Measurements from ENCODE around the gene NELL2. TPM values are rescaled to one million over a fixed set of nuclear protein-coding genes. Genes with fewer than 3 reads are reported as not detected.

Gene NELL2
- total RNA-seq, 1 experiment from 2014 or later: 32.7 TPM

GRCh38 chr12:44484862-44485261 is 391.3 kb downstream of the NELL2 start:
- Histone ChIP-seq H3K23ac (ENCODE audit: insufficient read length, low read depth, low read length) (no peak overlapping the region), H2BK12ac (ENCODE audit: insufficient read length, low read depth, low read length) (no peak overlapping the region), H3K9me3 (ENCODE audit: control insufficient read depth, low read depth, low read length) (peaks cover 5% of the 10 kb centered on the region), H2AK5ac (ENCODE audit: insufficient read length, low read length) (no peak overlapping the region), H3K79me2 (ENCODE audit: insufficient read depth, low read length) (no peaks in the 10 kb centered on the region), H3K4ac (ENCODE audit: low read depth, low read length) (no peak overlapping the region), H2AFZ (ENCODE audit: low read length) (no peak overlapping the region), H3K18ac (ENCODE audit: insufficient read length, low read depth, low read length) (no peak overlapping the region), H3K27me3 (ENCODE audit: insufficient read depth, low read length) (no peaks in the 10 kb centered on the region), H3K79me1 (ENCODE audit: insufficient read depth, low read depth, low read length, poor library complexity, severe bottlenecking) (no peaks in the 10 kb centered on the region), H3K4me2 (ENCODE audit: insufficient read depth, insufficient read length, low read length) (no peak overlapping the region), H2BK5ac (ENCODE audit: insufficient read length, low read length) (no peak overlapping the region), H3K56ac (ENCODE audit: insufficient read length, low read depth, low read length) (no peak overlapping the region), H2BK20ac (ENCODE audit: low read depth, low read length, poor library complexity, severe bottlenecking) (no peak overlapping the region), H4K8ac (replicated peaks; ENCODE audit: insufficient read length, low read depth, low read length) (no peak overlapping the region), H3K27ac (ENCODE audit: insufficient read length, low read depth, low read length) (no peak overlapping the region), H4K5ac (ENCODE audit: insufficient read length, low read depth, low read length) (no peak overlapping the region), H3K23me2 (ENCODE audit: insufficient read length, low read depth, low read length, poor library complexity, severe bottlenecking) (no peaks in the 10 kb centered on the region), H4K91ac (ENCODE audit: insufficient read length, low read depth, low read length) (no peak overlapping the region), H2BK120ac (ENCODE audit: low read depth, low read length, poor library complexity, severe bottlenecking) (no peak overlapping the region), H3K14ac (ENCODE audit: insufficient read depth, low read length) (no peak overlapping the region), H3K4me1 (ENCODE audit: insufficient read depth, low read length) (no peaks in the 10 kb centered on the region), H4K20me1 (ENCODE audit: control insufficient read depth, insufficient read depth, insufficient read length) (no peaks in the 10 kb centered on the region), H3T11ph (ENCODE audit: low read length) (no peak overlapping the region), H3K9ac (ENCODE audit: extremely low read depth, insufficient read length, low read length) (no peak overlapping the region), H2BK15ac (ENCODE audit: low read depth, low read length) (no peak overlapping the region)
- TF ChIP-seq, protein P1, sequence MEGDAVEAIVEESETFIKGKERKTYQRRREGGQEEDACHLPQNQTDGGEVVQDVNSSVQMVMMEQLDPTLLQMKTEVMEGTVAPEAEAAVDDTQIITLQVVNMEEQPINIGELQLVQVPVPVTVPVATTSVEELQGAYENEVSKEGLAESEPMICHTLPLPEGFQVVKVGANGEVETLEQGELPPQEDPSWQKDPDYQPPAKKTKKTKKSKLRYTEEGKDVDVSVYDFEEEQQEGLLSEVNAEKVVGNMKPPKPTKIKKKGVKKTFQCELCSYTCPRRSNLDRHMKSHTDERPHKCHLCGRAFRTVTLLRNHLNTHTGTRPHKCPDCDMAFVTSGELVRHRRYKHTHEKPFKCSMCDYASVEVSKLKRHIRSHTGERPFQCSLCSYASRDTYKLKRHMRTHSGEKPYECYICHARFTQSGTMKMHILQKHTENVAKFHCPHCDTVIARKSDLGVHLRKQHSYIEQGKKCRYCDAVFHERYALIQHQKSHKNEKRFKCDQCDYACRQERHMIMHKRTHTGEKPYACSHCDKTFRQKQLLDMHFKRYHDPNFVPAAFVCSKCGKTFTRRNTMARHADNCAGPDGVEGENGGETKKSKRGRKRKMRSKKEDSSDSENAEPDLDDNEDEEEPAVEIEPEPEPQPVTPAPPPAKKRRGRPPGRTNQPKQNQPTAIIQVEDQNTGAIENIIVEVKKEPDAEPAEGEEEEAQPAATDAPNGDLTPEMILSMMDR (conservative IDR thresholded peaks at IDR 0.05): no peak
- Mint-ChIP-seq H3K27ac (no peak overlapping the region), H3K9me3 (peaks cover 15 to 32% of the 10 kb centered on the region in 2 experiments), H3K4me1 (no peaks in the 10 kb centered on the region), H3K4me3 (no peak overlapping the region; a peak in 1 of 5 replicates), H3K27me3 (ENCODE audit: low read depth) (no peaks in the 10 kb centered on the region), H3K36me3 (ENCODE audit: insufficient read depth in 1 of 3, low read depth in 3 of 3) (peaks cover 14 to 26% (median 15%) of the 10 kb centered on the region in 3 experiments)
- no CpG with 5 or more reads among the region's 1 CpG for WGBS (ENCODE audit: extremely low coverage, insufficient read length, low lambda C conversion rate)
- no peak for DNase-seq

All from H9 (cell line).